H9 (cell line): Measurements from ENCODE around the gene JAK2. TPM values are rescaled to one million over a fixed set of nuclear protein-coding genes. Genes with fewer than 3 reads are reported as not detected.

Source experiments
- DNase-seq: peaks from one replicate; pipeline ENCODE4 v3.0.0-alpha.2; 2017
- H2AFZ ChIP-seq: one replicate; pipeline ENCODE4 v1.6.1; 2013; ENCODE audit warnings: mild to moderate bottlenecking, low read length, control low read depth, moderate library complexity
- H2AK5ac ChIP-seq: 2 replicates; pipeline ENCODE4 v1.6.1; 2013; ENCODE audit warnings: low read length, control low read depth, mixed read lengths; ENCODE audit not compliant: insufficient read length
- H2BK120ac ChIP-seq: one replicate; pipeline ENCODE4 v1.6.1; 2013; ENCODE audit warnings: low read depth, mild to moderate bottlenecking, low read length, control low read depth, inconsistent platforms; ENCODE audit not compliant: poor library complexity, severe bottlenecking
- H2BK12ac ChIP-seq: 2 replicates; pipeline ENCODE4 v1.6.1; 2013; ENCODE audit warnings: low read length, control low read depth, mixed read lengths, low read depth; ENCODE audit not compliant: insufficient read length
- H2BK15ac ChIP-seq: 2 replicates; pipeline ENCODE4 v1.6.1; 2013; ENCODE audit warnings: low read depth, low read length, control low read depth
- H2BK20ac ChIP-seq: one replicate; pipeline ENCODE4 v1.6.1; 2013; ENCODE audit warnings: low read depth, mild to moderate bottlenecking, low read length, control low read depth, inconsistent platforms; ENCODE audit not compliant: poor library complexity, severe bottlenecking
- H2BK5ac ChIP-seq: 2 replicates; pipeline ENCODE4 v1.6.1; 2013; ENCODE audit warnings: low read length, control low read depth, mixed read lengths; ENCODE audit not compliant: insufficient read length
- H3K14ac ChIP-seq: 2 replicates; pipeline ENCODE4 v1.6.1; 2013; ENCODE audit warnings: low read length, control low read depth; ENCODE audit not compliant: insufficient read depth
- H3K18ac ChIP-seq: 2 replicates; pipeline ENCODE4 v1.6.1; 2013; ENCODE audit warnings: low read depth, mild to moderate bottlenecking, mixed read lengths, low read length, control low read depth; ENCODE audit not compliant: insufficient read length
- H3K23ac ChIP-seq: 2 replicates; pipeline ENCODE4 v1.6.1; 2013; ENCODE audit warnings: low read length, control low read depth, mixed read lengths, low read depth; ENCODE audit not compliant: insufficient read length
- H3K23me2 ChIP-seq: 2 replicates; pipeline ENCODE4 v1.6.1; 2013; ENCODE audit warnings: low read depth, mild to moderate bottlenecking, mixed read lengths, low read length, control low read depth; ENCODE audit not compliant: insufficient read length, poor library complexity, severe bottlenecking
- H3K27ac ChIP-seq: 2 replicates; pipeline ENCODE4 v1.5.1; 2013; ENCODE audit warnings: low read length, control low read depth, mixed read lengths, low read depth; ENCODE audit not compliant: insufficient read length
- H3K27me3 ChIP-seq: 2 replicates; pipeline ENCODE4 v1.6.1; 2013; ENCODE audit warnings: low read length, control low read depth, inconsistent platforms; ENCODE audit not compliant: insufficient read depth
- H3K4ac ChIP-seq: 2 replicates; pipeline ENCODE4 v1.6.1; 2013; ENCODE audit warnings: low read depth, mild to moderate bottlenecking, control low read depth, inconsistent platforms, low read length, moderate library complexity
- H3K4me1 ChIP-seq: 2 replicates; pipeline ENCODE4 v1.6.1; 2013; ENCODE audit warnings: low read length, control low read depth, inconsistent platforms; ENCODE audit not compliant: insufficient read depth
- H3K4me2 ChIP-seq: 2 replicates; pipeline ENCODE4 v1.6.1; 2013; ENCODE audit warnings: low read length, control low read depth, mixed read lengths; ENCODE audit not compliant: insufficient read length, insufficient read depth
- H3K56ac ChIP-seq: 2 replicates; pipeline ENCODE4 v1.6.1; 2013; ENCODE audit warnings: low read depth, mild to moderate bottlenecking, mixed read lengths, low read length, control low read depth; ENCODE audit not compliant: insufficient read length
- H3K79me1 ChIP-seq: 2 replicates; pipeline ENCODE4 v1.6.1; 2013; ENCODE audit warnings: low read depth, mild to moderate bottlenecking, moderate library complexity, low read length, control low read depth, inconsistent platforms; ENCODE audit not compliant: insufficient read depth, poor library complexity, severe bottlenecking
- H3K79me2 ChIP-seq: 2 replicates; pipeline ENCODE4 v1.6.1; 2013; ENCODE audit warnings: low read length, control low read depth, inconsistent platforms; ENCODE audit not compliant: insufficient read depth
- H3K9ac ChIP-seq: 2 replicates; pipeline ENCODE4 v1.6.1; 2013; ENCODE audit warnings: low read length, control low read depth, mixed read lengths; ENCODE audit not compliant: insufficient read length; ENCODE audit errors: extremely low read depth
- H3K9me3 ChIP-seq: one replicate; pipeline ENCODE4 v1.6.1; 2013; ENCODE audit warnings: low read depth, low read length, inconsistent platforms; ENCODE audit not compliant: control insufficient read depth
- H3T11ph ChIP-seq: one replicate; pipeline ENCODE4 v1.6.1; 2013; ENCODE audit warnings: mild to moderate bottlenecking, low read length, control low read depth, inconsistent platforms
- H4K20me1 ChIP-seq: one replicate; pipeline ENCODE4 v1.6.1; 2013; ENCODE audit not compliant: control insufficient read depth, insufficient read length, insufficient read depth
- H4K5ac ChIP-seq: 2 replicates; pipeline ENCODE4 v1.6.1; 2013; ENCODE audit warnings: low read depth, mild to moderate bottlenecking, mixed read lengths, low read length, control low read depth; ENCODE audit not compliant: insufficient read length
- H4K8ac ChIP-seq: replicated peaks from 2 replicates; pipeline ENCODE4 v1.6.1; 2013; ENCODE audit warnings: low read length, control low read depth, mixed read lengths, low read depth; ENCODE audit not compliant: insufficient read length
- H4K91ac ChIP-seq: 2 replicates; pipeline ENCODE4 v1.6.1; 2013; ENCODE audit warnings: low read depth, mild to moderate bottlenecking, moderate library complexity, mixed read lengths, low read length, control low read depth; ENCODE audit not compliant: insufficient read length
- H3K27ac Mint-ChIP-seq, 3 experiments: 2 replicates in 2 of 3; 3 replicates in 1 of 3; pipeline ENCODE4 v1.8.0; 2020 to 2021; ENCODE audit warnings: mixed read lengths in 3 of 3, mild to moderate bottlenecking in 1 of 3, moderate library complexity in 1 of 3
- H3K27me3 Mint-ChIP-seq: 2 replicates; pipeline ENCODE4 v1.8.0; 2021; ENCODE audit warnings: low read depth, mild to moderate bottlenecking, moderate library complexity, mixed read lengths
- H3K36me3 Mint-ChIP-seq, 3 experiments: 2 replicates in 2 of 3; 3 replicates in 1 of 3; pipeline ENCODE4 v1.8.0; 2020 to 2021; ENCODE audit warnings: low read depth in 3 of 3, mixed read lengths in 3 of 3; ENCODE audit not compliant: insufficient read depth in 1 of 3
- H3K4me1 Mint-ChIP-seq, 2 experiments: 2 replicates each; pipeline ENCODE4 v1.8.0; 2020; ENCODE audit warnings: mixed read lengths in 2 of 2
- H3K4me3 Mint-ChIP-seq, 2 experiments: 2 replicates in 1 of 2; 3 replicates in 1 of 2; pipeline ENCODE4 v1.8.0; 2020 to 2021; ENCODE audit warnings: mild to moderate bottlenecking in 2 of 2, mixed read lengths in 2 of 2, moderate library complexity in 1 of 2
- H3K9me3 Mint-ChIP-seq, 2 experiments: 2 replicates in 1 of 2; 3 replicates in 1 of 2; pipeline ENCODE4 v1.8.0; 2020; ENCODE audit warnings: mild to moderate bottlenecking in 2 of 2, mixed read lengths in 2 of 2, moderate library complexity in 1 of 2
- WGBS: extraction: QIAGEN DNeasy Blood & Tissue Kit; methylation state at CpG from one replicate; pipeline ENCODE4 v1.1.7; 2013; ENCODE audit warnings: missing lambda C conversion rate, low lambda C conversion rate, mixed read lengths; ENCODE audit not compliant: insufficient read length; ENCODE audit errors: extremely low coverage; 5-methylcytosine and 5-hydroxymethylcytosine counted together
- total RNA-seq: library from RNA; stranded (reverse); gene quantifications from 2 replicates; pipeline ENCODE4 v1.2.1, GENCODE V29; 2021
- TF ChIP-seq, protein P1 (sequence below): fragments of 200-600 bp; sonication (generic); conservative IDR thresholded peaks from 3 replicates; pipeline ENCODE4 v1.8.0; 2021; ENCODE audit warnings: antibody characterized with exemption, mild to moderate bottlenecking

JAK2 gene
- total RNA-seq, 1 experiment from 2014 or later: 3.4 TPM

DNA sequence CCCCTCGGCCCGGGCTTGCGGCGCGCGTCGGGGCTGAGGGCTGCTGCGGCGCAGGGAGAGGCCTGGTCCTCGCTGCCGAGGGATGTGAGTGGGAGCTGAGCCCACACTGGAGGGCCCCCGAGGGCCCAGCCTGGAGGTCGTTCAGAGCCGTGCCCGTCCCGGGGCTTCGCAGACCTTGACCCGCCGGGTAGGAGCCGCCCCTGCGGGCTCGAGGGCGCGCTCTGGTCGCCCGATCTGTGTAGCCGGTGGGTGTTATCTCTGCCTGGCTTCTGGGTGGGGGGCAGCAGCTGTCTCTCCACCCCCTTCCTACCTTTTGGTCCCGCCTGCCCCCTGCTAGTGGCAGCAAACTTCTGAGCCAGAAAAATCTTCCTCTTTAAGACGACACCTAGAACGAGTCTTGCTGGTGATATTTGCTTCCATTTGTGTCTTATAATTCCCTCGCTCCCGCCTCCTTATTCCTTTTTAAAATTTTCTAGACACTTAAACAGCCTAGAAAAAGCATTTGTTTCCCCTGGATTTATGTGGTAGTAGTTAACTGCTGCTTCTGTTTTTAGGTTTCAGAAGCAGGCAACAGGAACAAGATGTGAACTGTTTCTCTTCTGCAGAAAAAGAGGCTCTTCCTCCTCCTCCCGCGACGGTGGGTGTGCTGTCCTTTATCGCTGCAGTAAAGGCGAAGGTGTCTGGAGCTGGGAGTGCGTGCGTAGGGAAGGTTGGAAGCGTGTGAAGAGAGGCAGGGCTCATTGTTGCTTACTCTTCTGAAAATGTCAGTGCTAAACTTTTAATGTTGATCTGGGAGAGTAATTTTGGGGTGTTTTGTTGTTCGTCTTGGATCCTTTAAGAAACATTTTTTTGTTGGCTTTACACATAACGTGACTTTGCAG lies 554 bp downstream of the JAK2 start:
- H3K9me3 Mint-ChIP-seq: no peaks in the 10 kb centered on the region
- no peaks in the 10 kb centered on the region; a peak in 1 of 7 replicates for H3K36me3 Mint-ChIP-seq
- Histone ChIP-seq H3T11ph (no peak overlapping the region), H2AFZ (no peak overlapping the region), H3K27me3 (no peaks in the 10 kb centered on the region; the same call in 1 of the 2 replicates), H2BK12ac (no peak overlapping the region), H3K4ac (no peak overlapping the region), H3K9ac (peak overlapping the region; percentile 18), H2AK5ac (no peak overlapping the region), H3K4me2 (peak overlapping the region; percentile 65), H3K18ac (no peak overlapping the region), H3K23ac (no peak overlapping the region), H2BK120ac (no peak overlapping the region), H4K91ac (no peak overlapping the region), H4K8ac (no peak overlapping the region), H4K20me1 (no peaks in the 10 kb centered on the region), H3K23me2 (peaks cover 12% of the 10 kb centered on the region), H3K79me1 (no peaks in the 10 kb centered on the region), H2BK15ac (no peak overlapping the region), H3K79me2 (no peaks in the 10 kb centered on the region), H2BK20ac (no peak overlapping the region), H3K27ac (no peak overlapping the region), H3K9me3 (no peaks in the 10 kb centered on the region), H3K14ac (peak overlapping the region; percentile 31; the same call in 1 of the 2 replicates), H2BK5ac (no peak overlapping the region), H3K56ac (no peak overlapping the region), H4K5ac (no peak overlapping the region), H3K4me1 (peaks cover 3% of the 10 kb centered on the region; the same call in 1 of the 2 replicates)
- H3K4me1 Mint-ChIP-seq: peaks cover 15 to 17% of the 10 kb centered on the region in 2 experiments
- TF ChIP-seq, protein P1, sequence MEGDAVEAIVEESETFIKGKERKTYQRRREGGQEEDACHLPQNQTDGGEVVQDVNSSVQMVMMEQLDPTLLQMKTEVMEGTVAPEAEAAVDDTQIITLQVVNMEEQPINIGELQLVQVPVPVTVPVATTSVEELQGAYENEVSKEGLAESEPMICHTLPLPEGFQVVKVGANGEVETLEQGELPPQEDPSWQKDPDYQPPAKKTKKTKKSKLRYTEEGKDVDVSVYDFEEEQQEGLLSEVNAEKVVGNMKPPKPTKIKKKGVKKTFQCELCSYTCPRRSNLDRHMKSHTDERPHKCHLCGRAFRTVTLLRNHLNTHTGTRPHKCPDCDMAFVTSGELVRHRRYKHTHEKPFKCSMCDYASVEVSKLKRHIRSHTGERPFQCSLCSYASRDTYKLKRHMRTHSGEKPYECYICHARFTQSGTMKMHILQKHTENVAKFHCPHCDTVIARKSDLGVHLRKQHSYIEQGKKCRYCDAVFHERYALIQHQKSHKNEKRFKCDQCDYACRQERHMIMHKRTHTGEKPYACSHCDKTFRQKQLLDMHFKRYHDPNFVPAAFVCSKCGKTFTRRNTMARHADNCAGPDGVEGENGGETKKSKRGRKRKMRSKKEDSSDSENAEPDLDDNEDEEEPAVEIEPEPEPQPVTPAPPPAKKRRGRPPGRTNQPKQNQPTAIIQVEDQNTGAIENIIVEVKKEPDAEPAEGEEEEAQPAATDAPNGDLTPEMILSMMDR: no peak
- no CpG with 5 or more reads among the region's 42 CpGs for WGBS
- H3K4me3 Mint-ChIP-seq: peak overlapping the region; percentile 77 to 85
- peak; percentile 45 for DNase-seq
- 0 out of 7 replicates have a peak overlapping the region, but pooled peaks of 1 of the 3 experiments have one; percentile 0 for H3K27ac Mint-ChIP-seq
- peaks cover 15% of the 10 kb centered on the region for H3K27me3 Mint-ChIP-seq
